HG02870 (cell line): ENCODE data around the gene SOD1.

Experiments
- ATAC-seq: cut with Tn5 transposase; IDR thresholded peaks from one replicate; pipeline ENCODE4 v1.9.1; 2021; ENCODE audit warnings: mild to moderate bottlenecking, moderate library complexity; ENCODE audit not compliant: unreplicated experiment

The SOD1 gene

DNA sequence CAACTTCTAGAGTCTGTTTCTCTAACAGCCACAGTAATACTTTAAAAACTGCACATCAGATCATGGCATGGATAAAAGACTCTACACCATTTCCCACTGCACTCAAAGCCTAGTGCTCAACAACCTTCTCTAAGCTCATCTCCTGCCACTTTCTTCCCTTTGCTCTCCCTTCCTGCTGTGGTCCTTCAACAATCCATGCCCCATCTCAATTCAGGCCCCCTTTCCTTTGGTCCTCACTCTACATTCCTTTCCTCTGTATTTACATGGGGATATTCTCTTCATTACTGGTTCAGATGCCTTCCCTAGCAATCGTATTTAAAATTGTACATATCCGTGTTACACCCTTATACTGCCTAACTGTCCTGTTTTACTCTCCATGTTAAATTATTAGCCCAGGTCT, 19.0 kb downstream of the SOD1 start:
- ATAC-seq, result no peak

DNA sequence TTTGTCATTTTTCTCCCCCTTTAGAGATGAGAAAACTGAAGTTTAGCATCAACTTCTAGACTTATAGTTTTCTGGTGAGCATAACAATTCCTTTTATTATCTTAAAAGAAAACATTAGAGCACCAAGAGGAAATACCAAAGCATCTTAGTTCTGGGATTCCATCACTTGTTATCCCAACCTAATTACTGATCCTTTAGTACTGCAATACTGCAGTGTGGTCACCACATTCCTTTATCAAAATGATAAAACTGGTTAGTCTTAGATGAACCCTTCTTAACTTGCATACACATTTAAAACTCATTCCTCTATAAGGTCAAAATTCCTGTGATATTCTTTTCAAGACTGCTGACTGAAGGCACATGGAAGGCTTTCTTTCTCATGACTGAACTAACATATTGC, 23.1 kb downstream of the SOD1 start:
- no peak for ATAC-seq

DNA sequence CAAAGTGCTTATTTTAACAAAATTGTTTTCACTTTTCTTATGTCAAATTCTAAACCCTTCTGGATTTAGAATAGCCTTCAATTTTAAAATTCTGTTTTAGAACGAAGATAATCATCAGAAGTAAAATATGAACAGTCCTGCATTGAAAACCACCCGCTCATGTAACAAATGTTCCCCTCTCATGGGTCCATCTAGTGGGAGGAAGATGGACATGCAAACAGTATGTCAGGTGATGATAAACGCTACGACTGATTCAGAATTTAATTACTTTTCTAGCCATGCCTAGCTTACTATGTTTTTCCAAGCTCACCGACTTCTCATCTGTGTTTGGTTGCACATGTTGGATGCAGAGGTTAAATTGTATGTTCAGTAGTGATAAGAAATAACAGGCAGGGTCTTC, 23.5 kb downstream of the SOD1 start:
- ATAC-seq, result no peak

DNA sequence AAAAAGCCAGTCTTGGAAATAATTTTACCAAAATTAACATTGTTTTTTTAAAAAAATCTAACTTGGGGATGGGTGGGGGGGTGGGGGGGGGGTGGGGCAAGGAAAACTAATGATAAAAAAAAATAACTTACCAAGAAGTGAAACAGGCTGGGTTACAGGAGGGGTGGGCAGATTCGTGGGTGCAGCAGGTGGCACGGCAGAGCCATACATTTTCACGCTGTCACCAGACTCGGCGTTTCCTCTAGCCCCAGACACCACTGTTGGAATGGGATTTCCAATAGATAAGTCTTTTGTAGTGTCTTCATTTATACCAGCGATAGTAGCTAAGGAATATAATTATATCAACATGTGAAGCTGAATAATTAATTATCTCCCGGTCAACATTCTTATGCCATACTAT, 25.4 kb downstream of the SOD1 start:
- no peak for ATAC-seq

DNA sequence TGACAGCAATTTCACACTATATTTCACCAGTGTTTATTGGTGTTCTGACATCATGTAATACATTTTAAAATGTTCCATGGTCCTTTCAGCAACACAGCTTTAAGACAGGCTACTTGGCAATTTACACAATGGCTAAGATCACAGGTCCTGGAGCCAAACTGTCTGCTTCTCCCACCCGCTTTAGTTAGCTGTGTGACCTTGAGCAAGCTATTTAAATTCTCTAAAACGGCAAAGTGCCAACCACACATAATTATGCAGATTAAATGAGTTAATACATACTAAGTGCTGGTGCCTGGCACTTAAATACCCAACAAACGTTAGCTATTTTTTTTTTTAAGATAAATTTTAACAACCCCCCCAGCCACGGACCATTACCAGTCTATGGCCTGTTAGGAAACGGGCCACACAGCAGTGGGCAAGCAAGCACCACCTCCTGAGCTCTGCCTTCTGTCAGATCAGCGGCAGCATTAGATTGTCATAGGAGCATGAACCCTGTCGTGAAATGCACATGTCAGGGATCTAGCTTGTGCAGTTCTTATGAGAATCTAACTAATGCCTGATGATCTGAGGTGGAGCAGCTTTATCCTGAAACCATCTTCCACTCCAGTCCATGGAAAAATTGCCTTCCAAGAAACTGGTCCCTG, 26.9 kb downstream of the SOD1 start:
- no peak for ATAC-seq

DNA sequence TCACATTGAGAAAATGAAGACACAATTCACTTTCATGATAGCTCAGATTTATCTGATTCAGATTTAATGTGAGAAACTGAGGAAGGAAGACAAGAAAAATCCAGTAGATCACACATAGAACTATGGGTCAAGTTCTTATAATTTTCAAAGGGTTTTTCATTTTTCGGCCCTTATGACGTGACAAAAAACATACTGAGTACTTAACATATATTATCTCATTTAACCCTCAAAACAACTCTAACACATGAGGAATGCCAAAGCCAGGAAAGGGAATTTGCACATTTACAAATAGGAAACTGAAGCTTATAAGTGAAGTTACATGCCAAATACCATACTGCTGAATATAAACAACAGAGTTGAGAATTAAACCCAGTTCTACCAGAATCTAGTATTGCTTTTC, 27.6 kb downstream of the SOD1 start:
- no peak for ATAC-seq

DNA sequence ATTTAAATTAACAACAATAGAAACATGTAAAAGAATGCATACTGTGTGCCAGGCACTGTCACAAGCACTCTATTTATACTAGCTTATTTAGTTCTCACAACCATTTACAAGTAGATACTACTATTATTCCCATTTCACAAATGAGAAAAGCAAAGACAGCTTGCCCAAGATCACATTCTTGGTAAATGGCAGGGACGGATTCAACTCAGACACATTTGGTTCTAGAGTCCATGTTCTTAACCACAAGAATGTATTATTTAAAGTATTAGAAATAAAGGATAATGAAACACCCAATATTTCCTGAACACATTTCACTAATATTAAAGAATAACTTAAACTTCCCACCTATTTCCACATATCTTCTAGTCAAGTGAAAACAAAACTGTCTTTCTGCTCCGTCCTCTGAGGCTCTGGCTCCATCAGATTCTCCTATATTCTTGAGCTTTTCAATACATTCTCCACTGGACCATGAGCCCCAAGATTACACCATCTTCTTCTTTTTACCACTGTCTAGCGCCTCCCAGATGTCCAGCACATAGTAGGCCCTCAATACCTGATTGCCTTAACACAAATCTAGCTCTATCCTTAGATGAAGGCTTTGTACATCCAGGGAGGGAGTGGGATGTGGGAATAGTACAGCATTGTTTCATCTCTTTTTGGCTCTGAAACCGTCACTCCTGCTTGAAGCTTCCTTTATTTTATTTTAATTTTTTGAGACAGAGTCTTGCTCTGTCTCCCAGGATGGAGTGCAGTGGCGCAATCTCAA, 29.3 kb downstream of the SOD1 start:
- no peak for ATAC-seq

DNA sequence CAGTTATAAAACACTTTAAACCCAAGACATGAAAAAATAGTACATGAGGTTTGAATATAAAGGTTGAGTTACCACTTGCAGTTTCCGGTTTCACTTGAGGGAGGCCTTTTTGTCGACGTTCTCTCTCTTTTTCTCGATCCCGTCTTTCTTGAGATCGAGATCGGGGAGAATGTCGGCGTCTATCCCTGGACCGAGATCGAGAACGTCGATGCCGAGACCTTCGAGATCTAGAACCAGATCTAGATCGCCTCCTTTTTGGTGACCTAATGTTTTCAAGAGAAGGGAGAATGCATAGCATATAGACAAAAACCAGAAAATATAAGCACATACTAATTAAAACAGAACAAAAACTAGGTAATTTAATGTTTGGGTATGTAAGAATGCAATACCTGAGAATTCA, 33.7 kb downstream of the SOD1 start:
- no peak for ATAC-seq

DNA sequence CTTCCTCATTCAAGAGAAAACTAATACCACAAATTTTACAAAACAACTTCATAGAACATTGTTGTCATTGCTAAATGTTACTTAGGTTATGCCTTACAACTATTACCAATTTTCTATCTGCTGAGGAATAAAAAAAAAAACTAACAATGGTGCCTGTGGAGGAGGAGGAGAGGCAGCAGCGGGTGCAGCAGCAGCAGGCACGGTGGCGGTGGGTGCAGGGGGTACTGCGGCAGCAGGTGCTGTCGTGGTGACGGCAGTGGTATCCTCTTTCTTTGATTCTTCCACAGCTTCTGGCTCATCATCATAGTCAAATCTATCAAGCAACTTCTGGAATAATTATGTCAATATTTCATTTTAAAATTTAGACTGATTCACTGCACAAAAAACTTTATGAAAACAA, 36.9 kb downstream of the SOD1 start:
- no peak for ATAC-seq

DNA sequence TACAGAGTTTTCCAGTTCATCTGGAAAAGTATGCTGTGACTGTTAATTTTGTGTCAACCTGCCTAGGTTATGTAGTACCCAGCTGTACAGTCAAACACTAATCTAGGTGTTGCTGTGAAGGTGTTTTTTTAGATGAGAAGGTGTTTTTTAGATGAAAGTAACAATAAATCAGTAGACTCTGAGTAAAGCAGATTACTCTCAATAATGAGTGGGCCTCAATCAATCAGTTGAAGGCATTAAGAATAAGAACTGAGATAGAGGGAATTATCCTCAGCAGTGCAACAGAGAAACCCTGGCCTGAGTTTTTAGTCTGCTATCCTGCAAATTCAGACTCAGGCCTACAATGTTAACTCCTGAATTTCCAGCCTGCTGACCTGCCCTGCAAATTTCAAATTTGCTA, 39.0 kb downstream of the SOD1 start:
- ATAC-seq, result no peak

DNA sequence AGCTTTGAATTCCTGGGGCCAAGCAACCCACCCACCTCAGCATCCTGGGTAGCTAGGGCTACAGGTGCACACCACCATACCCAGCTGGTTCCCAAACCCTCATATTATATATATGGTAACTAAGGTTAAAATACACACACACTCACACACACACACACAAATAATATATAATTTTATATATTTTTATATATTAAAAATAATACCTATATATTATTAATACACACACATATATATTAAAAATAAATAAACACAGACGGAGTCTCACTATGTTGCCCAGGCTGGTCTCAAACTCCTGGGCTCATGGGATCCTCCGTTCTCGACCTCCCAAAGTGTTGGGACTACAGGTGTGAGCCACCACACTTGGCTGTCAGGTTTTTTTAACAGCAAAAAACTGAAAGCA, 40.5 kb downstream of the SOD1 start:
- ATAC-seq, result no peak

DNA sequence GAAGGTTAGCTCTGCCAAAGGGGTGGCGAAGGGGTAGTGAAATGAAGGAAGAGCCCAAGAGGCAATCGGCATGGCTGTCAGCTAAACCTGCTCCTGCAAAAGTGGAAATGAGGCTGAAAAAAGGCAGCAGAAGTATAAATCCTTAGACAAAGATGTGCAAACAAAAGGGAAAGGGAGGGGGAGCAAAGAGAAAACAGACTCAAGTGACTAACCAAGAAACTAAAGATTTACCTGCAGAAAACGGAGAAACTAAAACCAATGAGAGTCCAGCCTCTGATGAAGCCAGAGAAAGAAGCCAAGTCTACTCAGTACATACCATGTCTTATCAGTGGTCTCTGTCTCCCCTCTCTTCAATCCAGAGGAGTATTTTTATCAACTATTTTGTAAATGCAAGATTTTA, 47.1 kb downstream of the SOD1 start:
- no peak for ATAC-seq

DNA sequence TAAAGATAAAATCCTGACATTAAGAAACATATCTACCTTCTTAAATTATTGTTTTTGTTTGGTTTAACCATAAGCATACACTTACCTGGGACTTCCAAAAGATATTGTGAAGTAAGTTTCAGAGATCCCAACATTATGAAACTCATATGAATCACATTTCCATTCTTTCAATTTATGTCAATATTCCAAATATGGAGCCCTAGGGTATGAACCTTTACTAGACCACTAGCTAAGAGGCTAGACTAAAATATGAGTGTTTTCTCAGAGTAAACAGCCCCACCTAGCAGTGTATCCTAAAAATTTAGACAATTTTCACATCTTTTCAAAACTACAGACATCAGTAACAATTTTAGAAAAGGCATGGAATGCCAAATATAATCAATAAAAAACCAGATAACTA, 48.0 kb downstream of the SOD1 start:
- no peak for ATAC-seq

DNA sequence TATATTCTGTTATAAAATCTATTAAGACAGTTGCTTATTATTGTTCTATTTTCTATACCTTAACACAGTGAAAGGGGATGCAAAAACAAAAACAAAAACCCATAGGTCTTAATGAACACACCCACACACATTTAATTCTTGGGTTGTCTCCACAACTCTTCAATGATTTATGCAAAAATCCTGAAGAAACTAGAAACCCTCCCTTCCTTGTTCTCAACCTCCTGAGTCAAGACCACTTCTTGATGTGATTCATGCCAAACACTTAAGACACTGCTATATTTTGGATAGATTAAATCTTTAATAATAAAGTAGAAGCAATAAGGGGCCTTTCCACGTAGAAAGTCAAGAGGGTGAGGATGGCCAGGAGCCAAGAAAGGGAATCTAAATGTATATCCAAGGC, 49.0 kb downstream of the SOD1 start:
- no peak for ATAC-seq

DNA sequence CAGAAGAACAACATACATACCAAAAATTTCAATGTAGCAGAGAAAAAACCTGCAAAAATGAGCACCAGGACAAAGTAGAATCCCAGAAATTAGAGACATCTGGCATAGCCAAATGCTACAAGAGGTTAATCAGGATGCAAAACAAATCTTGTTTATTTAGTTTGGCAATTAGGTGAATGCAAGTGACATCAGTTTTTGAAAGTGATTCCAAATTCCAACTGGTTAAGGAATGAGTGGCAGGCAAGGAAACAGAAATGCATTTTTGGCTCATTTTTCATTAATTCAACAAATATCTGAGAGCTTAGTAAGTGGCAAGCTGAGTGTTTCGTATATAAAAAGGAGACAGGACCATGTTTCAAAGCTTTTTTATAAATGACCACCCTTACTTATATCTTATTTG, 51.1 kb downstream of the SOD1 start:
- no peak for ATAC-seq

DNA sequence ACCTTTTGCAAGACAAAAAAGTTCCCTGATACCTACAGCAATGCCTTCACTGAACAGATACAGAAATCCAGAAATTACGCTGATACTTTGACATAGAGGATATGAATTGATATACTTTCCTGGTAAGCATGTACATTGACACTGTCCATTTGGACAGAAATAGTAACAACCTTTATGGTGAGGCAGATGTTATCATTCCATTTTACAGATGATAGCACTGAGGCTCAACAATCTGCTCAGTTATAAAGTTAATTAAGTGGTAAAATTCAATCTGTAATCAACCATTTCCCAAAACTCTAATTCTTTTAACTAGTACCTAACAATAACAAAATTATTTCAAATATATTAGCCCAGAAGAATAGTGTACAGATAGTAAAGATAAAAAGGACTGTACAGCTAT, 51.8 kb downstream of the SOD1 start:
- ATAC-seq, result no peak

DNA sequence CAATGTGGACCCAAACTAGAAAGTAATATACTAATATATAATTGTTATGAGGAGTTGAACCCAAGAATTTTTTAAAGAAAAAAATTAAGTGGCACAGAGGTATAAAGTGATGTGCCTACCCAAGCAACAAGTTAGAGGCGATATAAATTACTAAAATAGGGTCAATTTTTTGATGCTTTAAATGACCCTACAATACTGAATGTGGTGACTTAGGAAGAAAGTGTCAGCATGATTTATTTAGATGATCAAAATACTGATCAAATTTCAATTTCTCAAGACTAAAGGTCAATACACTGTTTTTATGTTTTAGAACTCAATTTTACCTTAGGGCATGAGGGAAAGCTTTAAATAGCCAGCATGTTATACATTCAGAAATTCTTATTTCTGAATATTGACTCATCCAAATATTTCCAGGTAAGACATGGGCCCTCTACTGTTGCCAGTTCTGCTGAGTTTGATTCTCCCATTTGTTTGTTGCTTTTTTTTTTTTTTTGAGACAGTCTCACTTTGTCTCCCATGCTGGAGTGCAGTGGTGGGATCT, 52.3 kb downstream of the SOD1 start:
- no peak for ATAC-seq

DNA sequence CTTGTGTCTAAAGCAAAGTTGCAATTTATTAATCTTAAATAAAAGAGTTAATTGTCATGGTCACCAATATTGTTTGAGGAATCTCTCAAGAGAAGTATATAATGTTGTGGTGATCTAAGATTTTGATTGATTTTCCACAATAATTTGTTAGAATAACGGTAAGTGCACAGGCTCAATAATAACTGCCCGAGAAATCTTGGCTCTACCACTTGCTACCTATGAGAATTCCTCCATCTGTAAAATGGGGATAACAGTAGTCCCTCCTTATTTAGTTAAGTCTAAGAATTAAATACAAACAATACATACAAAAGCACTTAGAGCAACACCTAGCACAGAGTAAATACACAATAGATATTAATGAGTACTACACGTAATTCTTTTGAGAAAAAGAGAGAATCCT, 53.6 kb downstream of the SOD1 start:
- ATAC-seq, result no peak

DNA sequence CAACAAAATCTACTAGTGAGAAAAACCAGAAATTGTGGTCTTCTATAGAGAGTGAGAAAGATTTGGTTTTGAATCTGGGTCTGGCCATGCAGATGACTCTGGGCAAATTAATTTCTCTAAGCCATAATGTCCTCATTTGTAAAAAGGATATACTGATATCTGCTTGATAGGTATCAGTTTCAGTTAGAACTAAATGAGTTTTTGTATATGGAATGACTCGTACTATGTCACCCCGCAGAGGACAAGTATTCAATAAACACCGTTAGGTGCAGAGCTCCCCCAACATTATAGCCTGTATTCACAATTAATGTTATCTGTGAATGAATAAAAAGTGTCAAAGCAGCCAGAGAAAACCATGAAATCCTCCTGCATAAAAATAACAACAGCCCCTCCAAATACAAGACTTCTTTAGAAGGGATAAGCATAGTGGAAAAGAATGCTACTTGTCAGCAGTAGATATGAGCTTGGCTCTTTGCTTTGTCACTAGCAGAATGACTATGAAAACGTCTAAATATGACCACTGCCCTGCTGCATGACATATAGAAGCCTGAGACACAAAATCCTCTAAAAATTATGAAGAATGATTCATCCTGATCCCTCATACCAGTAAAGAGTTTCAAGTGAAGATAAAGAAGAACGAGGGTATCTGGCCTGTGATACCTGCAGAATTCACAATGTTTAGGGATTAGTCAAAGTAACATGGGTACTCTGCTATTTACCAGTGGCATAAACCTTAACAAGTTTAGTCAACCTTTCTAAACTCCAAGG, 54.7 kb downstream of the SOD1 start:
- ATAC-seq, result peak; percentile 73

DNA sequence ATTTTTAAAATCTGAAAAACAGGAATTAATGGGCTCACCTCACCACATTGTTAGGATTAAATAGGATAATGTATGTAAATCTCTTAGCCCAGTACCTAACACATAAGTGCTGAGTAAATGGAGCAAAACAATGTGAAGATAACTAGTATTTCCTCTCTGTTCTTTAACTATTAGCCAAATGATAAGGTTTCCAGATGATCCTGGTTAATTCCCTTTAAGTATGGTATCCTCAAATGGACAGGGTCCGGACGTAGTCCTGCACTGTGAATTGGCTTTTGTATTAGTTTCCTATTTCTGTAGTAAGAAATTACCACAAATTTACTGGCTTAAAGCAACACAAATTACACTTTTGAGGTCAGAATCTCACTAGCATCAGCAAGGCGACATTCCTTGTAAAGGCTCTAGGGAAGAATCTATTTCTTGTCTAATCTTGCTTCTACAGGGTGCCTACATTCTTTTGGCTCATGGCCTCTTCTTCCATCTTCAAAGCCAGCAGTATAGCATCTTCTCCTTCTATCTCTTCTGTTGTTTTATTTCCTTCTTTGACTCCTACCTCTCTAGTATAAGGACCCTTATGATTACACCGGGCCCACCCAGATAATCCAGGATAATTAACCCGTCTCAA, 55.4 kb downstream of the SOD1 start:
- no peak for ATAC-seq

DNA sequence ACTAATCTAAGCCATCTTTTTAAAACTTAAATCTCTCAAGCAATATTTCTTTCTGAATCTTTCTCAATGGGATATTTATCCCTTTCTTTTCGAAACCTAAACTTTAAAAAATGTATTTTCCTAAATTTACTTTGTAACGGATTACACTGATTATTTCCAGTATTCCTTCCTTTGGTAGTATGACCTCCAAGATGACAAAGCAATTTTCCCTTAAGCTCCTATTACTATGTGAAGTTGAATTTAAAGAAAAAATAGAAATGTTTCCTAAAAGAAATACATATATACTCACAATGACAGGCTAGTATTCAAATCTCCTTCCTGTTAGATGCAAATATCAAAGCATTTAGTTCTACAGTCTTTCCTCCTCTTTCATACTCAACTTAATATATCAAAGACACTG, 56.6 kb downstream of the SOD1 start:
- ATAC-seq, result no peak
